HEK293T (cell line): ENCODE data around the gene NLRP7.
"Not testable (repeated sequence)": the region's sequence is repeated elsewhere in the genome, so short reads cannot be mapped to it uniquely, and the experiment has no call there.

Experiments
- ARNT ChIP-seq: fragments of 450-650 bp; IDR thresholded peaks from 2 replicates; pipeline ENCODE4 v1.6.1; 2017; ENCODE audit warnings: mild to moderate bottlenecking
- BHLHE40 ChIP-seq: fragments of 450-650 bp; IDR thresholded peaks from 2 replicates; pipeline ENCODE4 v1.6.1; 2016; ENCODE audit warnings: mild to moderate bottlenecking, moderate library complexity, borderline replicate concordance
- CTBP1 ChIP-seq: fragments of 450-650 bp; IDR thresholded peaks from 2 replicates; pipeline ENCODE4 v1.6.1; 2016; ENCODE audit warnings: borderline replicate concordance
- ELF4 ChIP-seq: fragments of 450-650 bp; IDR thresholded peaks from 2 replicates; pipeline ENCODE4 v1.6.1; 2017; ENCODE audit warnings: antibody characterized with exemption
- FOXA1 ChIP-seq: fragments of 450-650 bp; IDR thresholded peaks from 2 replicates; pipeline ENCODE4 v1.6.1; 2016; ENCODE audit warnings: mild to moderate bottlenecking
- FOXM1 ChIP-seq: fragments of 450-650 bp; IDR thresholded peaks from 2 replicates; pipeline ENCODE4 v1.6.1; 2017; ENCODE audit warnings: mild to moderate bottlenecking, borderline replicate concordance
- HDGF ChIP-seq: fragments of 450-650 bp; IDR thresholded peaks from 2 replicates; pipeline ENCODE4 v1.6.1; 2017; ENCODE audit warnings: antibody characterized with exemption, borderline replicate concordance
- LEF1 ChIP-seq: fragments of 450-650 bp; IDR thresholded peaks from 2 replicates; pipeline ENCODE4 v1.6.1; 2017; ENCODE audit warnings: mild to moderate bottlenecking, borderline replicate concordance
- NFRKB ChIP-seq: fragments of 450-650 bp; IDR thresholded peaks from 2 replicates; pipeline ENCODE4 v1.6.1; 2016; ENCODE audit warnings: mild to moderate bottlenecking, moderate library complexity
- SP1 ChIP-seq: fragments of 450-650 bp; IDR thresholded peaks from 2 replicates; pipeline ENCODE4 v1.6.1; 2017
- SUZ12 ChIP-seq: fragments of 450-650 bp; IDR thresholded peaks from 2 replicates; pipeline ENCODE4 v1.6.1; 2016; ENCODE audit warnings: mild to moderate bottlenecking
- TARDBP ChIP-seq: fragments of 450-650 bp; IDR thresholded peaks from 2 replicates; pipeline ENCODE4 v1.6.1; 2016
- ZNF384 ChIP-seq: fragments of 450-650 bp; IDR thresholded peaks from 2 replicates; pipeline ENCODE4 v1.6.1; 2016
- TF ChIP-seq, protein P1 (sequence below): fragments of 450-650 bp; IDR thresholded peaks from 2 replicates; pipeline ENCODE4 v1.6.1; 2016

DNA sequence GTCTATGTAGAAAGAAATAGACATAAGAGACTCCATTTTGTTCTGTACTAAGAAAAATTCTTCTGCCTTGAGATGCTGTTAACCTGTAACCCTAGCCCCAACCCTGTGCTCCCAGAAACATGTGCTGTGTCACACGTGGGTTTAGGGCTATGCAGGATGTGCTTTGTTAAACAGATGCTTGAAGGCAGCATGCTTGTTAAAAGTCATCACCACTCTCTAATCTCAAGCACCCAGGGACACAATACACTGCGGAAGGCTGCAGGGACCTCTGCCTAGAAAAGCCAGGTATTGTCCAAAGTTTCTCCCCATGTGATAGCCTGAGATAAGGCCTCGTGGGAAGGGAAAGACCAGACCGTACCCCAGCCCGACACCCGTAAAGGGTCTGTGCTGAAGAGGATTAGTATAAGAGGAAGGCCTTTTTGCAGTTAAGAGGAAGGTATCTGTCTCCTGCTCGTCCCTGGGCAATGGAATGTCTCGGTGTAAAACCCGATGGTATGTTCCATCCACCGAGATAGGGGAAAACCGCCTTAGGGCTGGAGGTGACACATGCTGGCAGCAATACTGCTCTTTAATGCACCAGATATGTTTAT, 3.5 kb downstream of the NLRP7 start:
- TF ChIP-seq SP1, ZNF384, CTBP1, SUZ12, FOXA1, HDGF, BHLHE40, ARNT, ELF4, TARDBP, LEF1, FOXM1, NFRKB: not testable (repeated sequence)
- TF ChIP-seq, protein P1, sequence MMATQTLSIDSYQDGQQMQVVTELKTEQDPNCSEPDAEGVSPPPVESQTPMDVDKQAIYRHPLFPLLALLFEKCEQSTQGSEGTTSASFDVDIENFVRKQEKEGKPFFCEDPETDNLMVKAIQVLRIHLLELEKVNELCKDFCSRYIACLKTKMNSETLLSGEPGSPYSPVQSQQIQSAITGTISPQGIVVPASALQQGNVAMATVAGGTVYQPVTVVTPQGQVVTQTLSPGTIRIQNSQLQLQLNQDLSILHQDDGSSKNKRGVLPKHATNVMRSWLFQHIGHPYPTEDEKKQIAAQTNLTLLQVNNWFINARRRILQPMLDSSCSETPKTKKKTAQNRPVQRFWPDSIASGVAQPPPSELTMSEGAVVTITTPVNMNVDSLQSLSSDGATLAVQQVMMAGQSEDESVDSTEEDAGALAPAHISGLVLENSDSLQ, result not testable (repeated sequence)
